ENCODE results near the gene LIPI. TPM values are rescaled to one million over a fixed set of nuclear protein-coding genes. Genes with fewer than 3 reads are reported as not detected.

LIPI gene
- total RNA-seq, 1 experiment from 2014 or later = not detected

DNA sequence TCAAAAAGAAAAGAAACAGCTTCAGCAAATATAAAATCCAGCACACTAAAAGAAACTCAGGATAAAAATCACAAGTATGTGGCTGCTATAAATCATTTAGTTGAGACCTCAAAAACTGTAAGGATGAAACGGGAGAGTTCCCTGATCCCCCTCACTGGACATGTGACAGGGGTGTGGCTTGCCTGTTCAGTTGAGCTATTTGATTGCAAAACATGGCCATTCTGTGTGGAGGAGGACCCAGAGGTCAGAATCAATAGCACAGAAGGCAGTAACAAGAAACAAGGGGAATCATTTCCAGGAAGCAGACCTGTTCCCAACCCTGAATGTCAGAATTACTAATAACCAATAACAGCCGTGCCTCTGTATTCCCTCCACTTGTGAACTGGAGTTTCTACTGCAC lies 33.1 kb upstream of the LIPI start:
- Mint-ChIP-seq H3K27ac (no peak overlapping the region), H3K9me3 (peaks cover 60 to 68% of the 10 kb centered on the region in 2 experiments), H3K36me3 (ENCODE audit: insufficient read depth in 1 of 3, low read depth in 3 of 3) (no peaks in the 10 kb centered on the region), H3K4me1 (no peaks in the 10 kb centered on the region), H3K27me3 (ENCODE audit: low read depth) (peaks cover 1% of the 10 kb centered on the region; the same call in 1 of the 2 replicates), H3K4me3 (no peak overlapping the region)
- H3K4me2 ChIP-seq (ENCODE audit: insufficient read depth, insufficient read length, low read length) = no peak overlapping the region
- H3K79me1 ChIP-seq (ENCODE audit: insufficient read depth, low read depth, low read length, poor library complexity, severe bottlenecking) = no peaks in the 10 kb centered on the region
- no peak overlapping the region for H2BK5ac ChIP-seq (ENCODE audit: insufficient read length, low read length)
- TF ChIP-seq, protein P1, sequence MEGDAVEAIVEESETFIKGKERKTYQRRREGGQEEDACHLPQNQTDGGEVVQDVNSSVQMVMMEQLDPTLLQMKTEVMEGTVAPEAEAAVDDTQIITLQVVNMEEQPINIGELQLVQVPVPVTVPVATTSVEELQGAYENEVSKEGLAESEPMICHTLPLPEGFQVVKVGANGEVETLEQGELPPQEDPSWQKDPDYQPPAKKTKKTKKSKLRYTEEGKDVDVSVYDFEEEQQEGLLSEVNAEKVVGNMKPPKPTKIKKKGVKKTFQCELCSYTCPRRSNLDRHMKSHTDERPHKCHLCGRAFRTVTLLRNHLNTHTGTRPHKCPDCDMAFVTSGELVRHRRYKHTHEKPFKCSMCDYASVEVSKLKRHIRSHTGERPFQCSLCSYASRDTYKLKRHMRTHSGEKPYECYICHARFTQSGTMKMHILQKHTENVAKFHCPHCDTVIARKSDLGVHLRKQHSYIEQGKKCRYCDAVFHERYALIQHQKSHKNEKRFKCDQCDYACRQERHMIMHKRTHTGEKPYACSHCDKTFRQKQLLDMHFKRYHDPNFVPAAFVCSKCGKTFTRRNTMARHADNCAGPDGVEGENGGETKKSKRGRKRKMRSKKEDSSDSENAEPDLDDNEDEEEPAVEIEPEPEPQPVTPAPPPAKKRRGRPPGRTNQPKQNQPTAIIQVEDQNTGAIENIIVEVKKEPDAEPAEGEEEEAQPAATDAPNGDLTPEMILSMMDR (conservative IDR thresholded peaks at IDR 0.05) = no peak
- no peak overlapping the region for H3K18ac ChIP-seq (ENCODE audit: insufficient read length, low read depth, low read length)
- no CpG with 5 or more reads among the region's 2 CpGs for WGBS (ENCODE audit: extremely low coverage, insufficient read length, low lambda C conversion rate)
- H2BK120ac ChIP-seq (ENCODE audit: low read depth, low read length, poor library complexity, severe bottlenecking) = no peak overlapping the region
- no peak overlapping the region for H2BK12ac ChIP-seq (ENCODE audit: insufficient read length, low read depth, low read length)
- H3K27me3 ChIP-seq (ENCODE audit: insufficient read depth, low read length) = no peaks in the 10 kb centered on the region
- no peak overlapping the region for H2BK20ac ChIP-seq (ENCODE audit: low read depth, low read length, poor library complexity, severe bottlenecking)
- no peak overlapping the region for H3K27ac ChIP-seq (ENCODE audit: insufficient read length, low read depth, low read length)
- H3K9me3 ChIP-seq (ENCODE audit: control insufficient read depth, low read depth, low read length) = no peaks in the 10 kb centered on the region
- no peaks in the 10 kb centered on the region for H3K23me2 ChIP-seq (ENCODE audit: insufficient read length, low read depth, low read length, poor library complexity, severe bottlenecking)
- H3K9ac ChIP-seq (ENCODE audit: extremely low read depth, insufficient read length, low read length) = no peak overlapping the region
- no peak overlapping the region for H2AK5ac ChIP-seq (ENCODE audit: insufficient read length, low read length)
- DNase-seq = no peak
- no peak overlapping the region for H2BK15ac ChIP-seq (ENCODE audit: low read depth, low read length)
- H3K56ac ChIP-seq (ENCODE audit: insufficient read length, low read depth, low read length) = no peak overlapping the region
- no peak overlapping the region for H3K4ac ChIP-seq (ENCODE audit: low read depth, low read length)
- H4K5ac ChIP-seq (ENCODE audit: insufficient read length, low read depth, low read length) = no peak overlapping the region
- peaks cover 2% of the 10 kb centered on the region; the same call in 1 of the 2 replicates for H3K4me1 ChIP-seq (ENCODE audit: insufficient read depth, low read length)
- H4K20me1 ChIP-seq (ENCODE audit: control insufficient read depth, insufficient read depth, insufficient read length) = no peaks in the 10 kb centered on the region
- H3T11ph ChIP-seq (ENCODE audit: low read length) = no peak overlapping the region
- H4K91ac ChIP-seq (ENCODE audit: insufficient read length, low read depth, low read length) = no peak overlapping the region
- no peak overlapping the region for H2AFZ ChIP-seq (ENCODE audit: low read length)
- H3K23ac ChIP-seq (ENCODE audit: insufficient read length, low read depth, low read length) = no peak overlapping the region
- H3K14ac ChIP-seq (ENCODE audit: insufficient read depth, low read length) = no peak overlapping the region
- no peaks in the 10 kb centered on the region for H3K79me2 ChIP-seq (ENCODE audit: insufficient read depth, low read length)
- no peak overlapping the region for H4K8ac ChIP-seq (replicated peaks; ENCODE audit: insufficient read length, low read depth, low read length)
